Transverse colon (tissue), 4 donors: ENCODE results near the gene SSBP2. TPM values are rescaled to one million over a fixed set of nuclear protein-coding genes. Genes with fewer than 3 reads are reported as not detected.

Experiments
- DNase-seq: peaks from one replicate; pipeline ENCODE4 v3.0.0-alpha.2; 2019
- H3K27ac ChIP-seq, 4 donors: fragments of 200-600 bp; sonication (generic); 2 replicates each; pipeline ENCODE4 v1.5.1; 2016 to 2018; ENCODE audit warnings: inconsistent platforms in 4 of 4
- H3K27me3 ChIP-seq: fragments of 200-600 bp; sonication (generic); 2 replicates; pipeline ENCODE4 v1.5.1; 2017; ENCODE audit warnings: inconsistent platforms
- H3K36me3 ChIP-seq, 4 donors: fragments of 200-600 bp; sonication (generic); 2 replicates each; pipeline ENCODE4 v1.5.1; 2017 to 2019; ENCODE audit warnings: inconsistent platforms in 4 of 4
- H3K4me1 ChIP-seq, 4 donors: fragments of 200-600 bp; sonication (generic); 2 replicates each; pipeline ENCODE4 v1.5.1; 2017 to 2020; ENCODE audit warnings: inconsistent platforms in 4 of 4
- H3K4me3 ChIP-seq, 4 donors: fragments of 200-600 bp; sonication (generic); 1 replicate in 1 of 4; 2 replicates in 3 of 4; pipeline versions ENCODE4 v1.5.1 to v1.6.1; 2017 to 2019; ENCODE audit warnings: inconsistent platforms in 4 of 4
- H3K9me3 ChIP-seq, 2 donors: fragments of 200-600 bp; sonication (generic); 2 replicates each; pipeline ENCODE4 v1.5.1; 2017 to 2019; ENCODE audit warnings: inconsistent platforms in 2 of 2
- EP300 ChIP-seq: sonication (generic); formaldehyde crosslinking; IDR thresholded peaks from one replicate; pipeline ENCODE4 v1.6.1; 2017; ENCODE audit warnings: antibody characterized with exemption, low read depth
- POLR2A ChIP-seq: fragments of 450-650 bp; IDR thresholded peaks from one replicate; pipeline ENCODE4 v1.6.1; 2016; ENCODE audit warnings: antibody characterized with exemption, mild to moderate bottlenecking, moderate library complexity
- POLR2AphosphoS5 ChIP-seq, 3 donors: sonication (generic); formaldehyde crosslinking; IDR thresholded peaks; one replicate each; pipeline ENCODE4 v1.6.1; 2016; ENCODE audit warnings: antibody characterized with exemption in 3 of 3
- WGBS, 2 donors: methylation state at CpG; one replicate each; pipeline ENCODE4 v1.1.5; 2018; ENCODE audit warnings: low coverage in 1 of 2; 5-methylcytosine and 5-hydroxymethylcytosine counted together
- in situ Hi-C, 4 donors: fragments of 200-750 bp; cut with MboI; loops; one replicate each; pipeline versions ENCODE4 v1.15.0 to v1.15.1; 2017; ENCODE audit warnings: low sequenced_read_pairs in 3 of 4, low pct_ligation_motif_present in 1 of 4, low pct_unique_long_range_greater_than_20kb in 1 of 4
- intact Hi-C: fragments of 100-400 bp; cut with DNase I; formaldehyde crosslinking; loops from one replicate; pipeline ENCODE4 v1.15.1; 2023; ENCODE audit warnings: low total_unique reads
- total RNA-seq, 4 donors: library from RNA; depleted of rRNA; stranded (reverse); fragments of >200 nt; gene quantifications; one replicate each; pipeline ENCODE4 v1.1.0, GENCODE V29; 2016
- TF ChIP-seq, protein P1 (sequence below), 5 experiments: fragments of 200-600 bp in 3 of 5; fragments of 450-650 bp in 2 of 5; sonication (generic) in 3 of 5; IDR thresholded peaks; 1 replicate in 2 of 5; 2 replicates in 3 of 5; pipeline ENCODE4 v1.5.1; 2016 to 2017; ENCODE audit warnings: antibody characterized with exemption in 5 of 5, inconsistent platforms in 3 of 5, mild to moderate bottlenecking in 2 of 5, moderate library complexity in 1 of 5

SSBP2 gene
- total RNA-seq, 4 donors from 2014 or later, result 22.8 to 50.4 (median 34.4) TPM

DNA sequence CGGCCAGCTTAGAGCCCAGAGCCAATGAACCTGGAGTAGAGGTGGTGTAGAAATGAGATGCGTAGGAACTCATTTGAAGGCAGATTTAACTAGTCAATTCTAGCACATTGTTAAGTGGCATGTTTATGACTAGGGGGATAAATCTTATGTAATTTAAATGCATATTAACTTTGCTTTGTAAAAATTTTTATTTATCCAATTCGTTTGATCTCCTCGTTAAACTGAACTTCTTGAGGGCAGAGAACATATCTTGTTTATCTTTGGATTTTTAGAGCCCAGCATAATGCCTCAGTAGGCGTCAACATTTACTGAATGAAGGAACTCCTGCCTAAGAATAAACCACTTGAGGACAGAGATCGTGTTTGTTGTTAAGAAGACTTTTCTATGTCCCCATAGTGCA lies 315.9 kb downstream of the SSBP2 start:
- Histone ChIP-seq H3K9me3 (no peaks in the 10 kb centered on the region), H3K4me1 (no peaks in the 10 kb centered on the region), H3K36me3 (no peaks in the 10 kb centered on the region), H3K27me3 (no peaks in the 10 kb centered on the region), H3K4me3 (no peak overlapping the region), H3K27ac (no peak overlapping the region)
- intact Hi-C loops, result no loop called here
- 58 to 60% methylated on average over 6 of the region's 6 CpGs for WGBS, 2 donors
- in situ Hi-C loops, result no loop called here
- no peak for DNase-seq
- no peak for TF ChIP-seq EP300
- TF ChIP-seq POLR2A, result no peak
- TF ChIP-seq, protein P1, sequence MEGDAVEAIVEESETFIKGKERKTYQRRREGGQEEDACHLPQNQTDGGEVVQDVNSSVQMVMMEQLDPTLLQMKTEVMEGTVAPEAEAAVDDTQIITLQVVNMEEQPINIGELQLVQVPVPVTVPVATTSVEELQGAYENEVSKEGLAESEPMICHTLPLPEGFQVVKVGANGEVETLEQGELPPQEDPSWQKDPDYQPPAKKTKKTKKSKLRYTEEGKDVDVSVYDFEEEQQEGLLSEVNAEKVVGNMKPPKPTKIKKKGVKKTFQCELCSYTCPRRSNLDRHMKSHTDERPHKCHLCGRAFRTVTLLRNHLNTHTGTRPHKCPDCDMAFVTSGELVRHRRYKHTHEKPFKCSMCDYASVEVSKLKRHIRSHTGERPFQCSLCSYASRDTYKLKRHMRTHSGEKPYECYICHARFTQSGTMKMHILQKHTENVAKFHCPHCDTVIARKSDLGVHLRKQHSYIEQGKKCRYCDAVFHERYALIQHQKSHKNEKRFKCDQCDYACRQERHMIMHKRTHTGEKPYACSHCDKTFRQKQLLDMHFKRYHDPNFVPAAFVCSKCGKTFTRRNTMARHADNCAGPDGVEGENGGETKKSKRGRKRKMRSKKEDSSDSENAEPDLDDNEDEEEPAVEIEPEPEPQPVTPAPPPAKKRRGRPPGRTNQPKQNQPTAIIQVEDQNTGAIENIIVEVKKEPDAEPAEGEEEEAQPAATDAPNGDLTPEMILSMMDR (IDR thresholded peaks at IDR 0.05), result no peak
- no peak for TF ChIP-seq POLR2AphosphoS5 (IDR thresholded peaks at IDR 0.05)

DNA sequence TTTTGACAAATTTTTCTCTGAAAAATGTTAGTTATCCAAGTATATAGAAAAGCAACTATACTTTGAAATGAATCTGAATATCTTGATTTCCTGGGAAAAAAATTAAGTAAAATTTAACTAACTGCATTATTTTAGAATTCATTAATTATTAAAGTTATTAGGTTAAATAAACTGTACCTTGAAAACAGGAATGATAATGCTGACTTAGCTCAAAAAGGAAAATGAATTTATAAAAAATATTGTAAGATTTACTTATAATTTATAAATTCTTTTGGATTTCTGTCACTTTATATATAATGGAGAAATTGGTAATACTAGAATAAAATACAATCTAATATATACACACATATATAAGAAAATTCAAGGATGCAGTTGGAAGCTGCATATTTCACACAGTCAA lies 320.9 kb downstream of the SSBP2 start:
- H3K27me3 ChIP-seq, result no peaks in the 10 kb centered on the region
- TF ChIP-seq, protein P1 (IDR thresholded peaks at IDR 0.05), result no peak
- H3K9me3 ChIP-seq, result no peaks in the 10 kb centered on the region
- intact Hi-C loops, result no loop called here
- no peak overlapping the region for H3K4me3 ChIP-seq
- in situ Hi-C loops, result loop anchor here in 1 of 4 donors (5.0 kb wide), 1 partner anchor 797 kb away; no protein-coding TSS in a partner anchor
- H3K36me3 ChIP-seq, result no peaks in the 10 kb centered on the region
- H3K27ac ChIP-seq, result no peak overlapping the region
- DNase-seq, result no peak
- peaks cover 0 to 12% (median 6%) of the 10 kb centered on the region in 4 donors for H3K4me1 ChIP-seq

DNA sequence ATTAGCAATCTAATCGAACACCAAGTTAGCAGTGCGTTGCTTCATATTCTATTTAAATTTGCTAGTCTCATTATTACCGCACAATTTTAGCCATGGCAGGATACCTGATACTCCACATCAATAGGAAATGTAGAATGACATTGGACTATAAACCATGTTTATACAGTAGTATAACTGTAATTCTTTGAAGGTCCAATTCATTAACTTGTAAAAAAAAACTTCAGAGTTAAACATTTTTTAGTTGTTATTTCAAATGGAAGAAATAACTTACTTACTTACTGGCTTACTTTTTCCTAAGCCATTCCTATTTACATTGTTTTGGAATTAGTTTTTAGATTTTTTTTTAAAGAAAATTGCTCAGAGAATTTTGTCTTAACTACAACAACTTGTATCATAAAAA lies 321.5 kb downstream of the SSBP2 start:
- 70 to 72% methylated on average over 3 of the region's 3 CpGs for WGBS, 2 donors
- Histone ChIP-seq H3K27ac (no peak overlapping the region), H3K9me3 (no peaks in the 10 kb centered on the region), H3K27me3 (no peaks in the 10 kb centered on the region), H3K4me3 (no peak overlapping the region), H3K4me1 (peaks cover 0 to 12% (median 6%) of the 10 kb centered on the region in 4 donors), H3K36me3 (no peaks in the 10 kb centered on the region)
- TF ChIP-seq, protein P1 (IDR thresholded peaks at IDR 0.05), result no peak
- TF ChIP-seq POLR2AphosphoS5 (IDR thresholded peaks at IDR 0.05), result no peak
- no peak for TF ChIP-seq EP300
- TF ChIP-seq POLR2A, result no peak
- in situ Hi-C loops, result loop anchor here in 1 of 4 donors (5.0 kb wide), 1 partner anchor 798 kb away; no protein-coding TSS in a partner anchor
- intact Hi-C loops, result no loop called here
- DNase-seq, result no peak

DNA sequence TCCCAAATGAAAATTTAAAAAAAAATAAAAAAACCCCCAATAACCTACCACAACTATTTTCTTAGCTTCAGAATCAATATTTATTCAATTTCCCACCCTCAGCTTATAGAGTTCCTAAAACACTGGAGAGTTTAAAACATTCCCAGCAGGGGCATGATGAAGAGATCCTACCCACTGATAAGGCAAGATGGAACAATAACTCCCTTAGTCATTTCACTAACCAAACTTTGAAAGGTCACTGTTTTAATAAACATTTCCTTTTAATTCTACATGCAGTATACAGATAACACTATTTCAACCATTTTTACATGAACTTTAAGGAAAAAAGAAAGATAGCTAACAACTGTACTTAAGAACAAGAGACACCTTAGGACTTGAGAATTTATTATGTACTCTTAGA lies 322.0 kb downstream of the SSBP2 start:
- H3K4me3 ChIP-seq, result no peak overlapping the region
- no peaks in the 10 kb centered on the region for H3K36me3 ChIP-seq
- TF ChIP-seq POLR2AphosphoS5 (IDR thresholded peaks at IDR 0.05) (no peak), EP300 (no peak), POLR2A (no peak)
- TF ChIP-seq, protein P1 (IDR thresholded peaks at IDR 0.05), result no peak
- H3K27me3 ChIP-seq, result no peaks in the 10 kb centered on the region
- H3K4me1 ChIP-seq, result peaks cover 0 to 12% (median 6%) of the 10 kb centered on the region in 4 donors
- DNase-seq, result no peak
- no peaks in the 10 kb centered on the region for H3K9me3 ChIP-seq
- in situ Hi-C loops (loop anchor here in 1 of 4 donors (5.0 kb wide), 1 partner anchor 798 kb away; no protein-coding TSS in a partner anchor), intact Hi-C loops (no loop called here)
- H3K27ac ChIP-seq, result no peak overlapping the region
